ENCODE results near the gene KMO.

KMO gene

GRCh38 chr1:241645199-241645598 lies 113.0 kb downstream of the KMO start:
- no peak overlapping the region for H3K4me3 ChIP-seq (replicated peaks; ENCODE audit: insufficient read depth, low read length)
- no peaks in the 10 kb centered on the region for H3K27me3 ChIP-seq (ENCODE audit: insufficient read depth, poor library complexity, severe bottlenecking)
- DNase-seq (ENCODE audit: low read depth in 1 of 2, low spot score in 1 of 2), result no peak
- H3K27ac ChIP-seq (replicated peaks), result no peak overlapping the region
- TF ChIP-seq GABPA (IDR thresholded peaks at IDR 0.05; ENCODE audit: low read depth), result no peak
- no peak for TF ChIP-seq POLR2AphosphoS5 (IDR thresholded peaks at IDR 0.05; ENCODE audit: low read depth)
- no peak for TF ChIP-seq CTCF (IDR thresholded peaks at IDR 0.05; ENCODE audit: insufficient read depth, low read length)
- no peak for TF ChIP-seq SPI1 (IDR thresholded peaks at IDR 0.05; ENCODE audit: borderline replicate concordance, low read depth)
- no peak for TF ChIP-seq REST (IDR thresholded peaks at IDR 0.05; ENCODE audit: insufficient replicate concordance, low read depth)
